Natural killer cell treated with Interleukin-12 subunit alpha and Interleukin-12 subunit beta and Interleukin-15 and Interleukin-18, amount 100 ng/mL, for 72 hours (primary cell): ENCODE results near the gene CCR6. TPM values are rescaled to one million over a fixed set of nuclear protein-coding genes. Genes with fewer than 3 reads are reported as not detected.

Experiments
- total RNA-seq, 2 donors: library from RNA; stranded (reverse); gene quantifications; one replicate each; pipeline ENCODE4 v1.2.3, GENCODE V29; 2022

Gene CCR6
- total RNA-seq, 2 donors from 2014 or later, result 0.17 TPM; not detected in 1

Other genes with a start within 250 kb of the CCR6 start
- gene RNASET2, start 166.5 kb upstream of the CCR6 start, total RNA-seq, result 10 to 100 TPM; 18.1 to 50.6 TPM
- gene CEP43, start 123.7 kb upstream of the CCR6 start, total RNA-seq, result 10 to 100 TPM; 20.0 to 35.1 TPM
- not detected for gene GPR31, start 34.9 kb downstream of the CCR6 start, total RNA-seq
- not detected for gene UNC93A, start 168.2 kb downstream of the CCR6 start, total RNA-seq
- gene TTLL2, start 202.0 kb downstream of the CCR6 start, total RNA-seq, result not detected